HAP-1 (cell line): ENCODE data around the gene TSPAN7.

Experiments used
- DNase-seq, 2 experiments: peaks; one replicate each; pipeline ENCODE4 v3.0.0-alpha.2; 2016 to 2020; ENCODE audit warnings: low spot score in 2 of 2
- H3K27me3 ChIP-seq: fragments of 250-450 bp; sonication (Bioruptor Pico); 2 replicates; pipeline ENCODE4 v1.5.1; 2020; ENCODE audit warnings: low read depth, mild to moderate bottlenecking, moderate library complexity
- H3K36me3 ChIP-seq: fragments of 250-450 bp; sonication (Bioruptor Pico); replicated peaks from 2 replicates; pipeline ENCODE4 v1.5.1; 2020; ENCODE audit warnings: mild to moderate bottlenecking
- H3K4me1 ChIP-seq: fragments of 250-450 bp; sonication (Bioruptor Pico); 2 replicates; pipeline ENCODE4 v1.5.1; 2020; ENCODE audit warnings: mild to moderate bottlenecking
- H3K4me3 ChIP-seq: fragments of 250-450 bp; sonication (Bioruptor Pico); 2 replicates; pipeline ENCODE4 v1.5.1; 2020; ENCODE audit warnings: mild to moderate bottlenecking, moderate library complexity
- H3K9me3 ChIP-seq: fragments of 250-450 bp; sonication (Bioruptor Pico); 2 replicates; pipeline ENCODE4 v1.5.1; 2020; ENCODE audit warnings: mild to moderate bottlenecking, moderate library complexity
- in situ Hi-C: fragments of 300-500 bp; cut with MboI; formaldehyde crosslinking; loops from 3 replicates; pipeline ENCODE4 v1.14.3; 2020; ENCODE audit warnings: low sequenced_read_pairs, inconsistent platforms, mixed read lengths

Gene TSPAN7

GRCh38 chrX:38699121-38699520 lies 137.8 kb downstream of the TSPAN7 start:
- DNase-seq: peak in 1 of 2 experiments; percentile 15
- no peaks in the 10 kb centered on the region for H3K36me3 ChIP-seq
- in situ Hi-C loops: no loop called here
- H3K4me1 ChIP-seq: peaks cover 10% of the 10 kb centered on the region
- no peaks in the 10 kb centered on the region for H3K27me3 ChIP-seq
- H3K9me3 ChIP-seq: no peaks in the 10 kb centered on the region
- no peak overlapping the region for H3K4me3 ChIP-seq

DNA sequence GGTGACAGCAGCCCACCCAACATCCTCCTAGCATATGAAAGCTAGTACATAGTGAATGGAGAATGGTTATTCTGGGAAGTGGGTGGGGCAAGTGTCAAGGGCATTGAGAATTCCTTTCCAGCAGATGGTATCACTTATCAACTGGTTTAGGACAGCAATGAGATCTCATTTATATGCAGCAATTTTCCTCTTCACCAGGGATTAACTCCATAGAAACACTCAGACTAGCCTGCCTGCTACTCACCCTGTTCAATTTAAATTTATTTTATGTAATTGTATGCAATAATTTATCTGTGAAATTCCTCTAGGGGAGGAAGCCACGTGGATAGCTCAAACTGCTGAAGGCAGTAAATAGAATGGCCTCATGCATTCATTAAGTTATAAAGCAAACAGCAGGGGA lies 138.4 kb downstream of the TSPAN7 start:
- Histone ChIP-seq H3K4me3 (no peak overlapping the region), H3K36me3 (no peaks in the 10 kb centered on the region), H3K9me3 (no peaks in the 10 kb centered on the region), H3K27me3 (no peaks in the 10 kb centered on the region), H3K4me1 (peaks cover 10% of the 10 kb centered on the region)
- peak; percentile 61 to 66 for DNase-seq
- in situ Hi-C loops: no loop called here

DNA sequence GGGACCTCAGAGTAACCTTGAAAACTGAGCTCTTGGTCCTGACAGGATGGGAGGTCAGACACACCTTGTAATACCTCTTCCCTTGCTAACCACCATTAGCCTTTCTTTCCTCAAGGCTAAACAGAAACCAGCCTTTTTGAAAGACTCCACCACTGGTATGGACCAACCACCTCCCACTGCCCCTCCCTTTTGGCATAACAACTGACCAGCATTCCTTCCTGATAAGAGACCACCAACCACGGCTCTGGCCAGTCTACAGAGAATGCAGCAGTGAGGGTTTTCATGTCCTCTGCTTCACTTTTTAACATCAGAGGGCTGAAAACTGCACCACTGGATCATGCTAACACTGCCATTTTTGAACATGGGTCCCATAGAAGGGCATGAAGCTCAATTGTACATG lies 139.7 kb downstream of the TSPAN7 start:
- no peak for DNase-seq
- Histone ChIP-seq H3K4me3 (no peak overlapping the region), H3K27me3 (no peaks in the 10 kb centered on the region), H3K9me3 (no peaks in the 10 kb centered on the region), H3K4me1 (peaks cover 10% of the 10 kb centered on the region), H3K36me3 (no peaks in the 10 kb centered on the region)
- in situ Hi-C loops: no loop called here

- no peaks in the 10 kb centered on the region for H3K27me3 ChIP-seq
- H3K4me1 ChIP-seq: peaks cover 5% of the 10 kb centered on the region
- H3K9me3 ChIP-seq: no peaks in the 10 kb centered on the region
- no peak for DNase-seq
- H3K36me3 ChIP-seq: no peaks in the 10 kb centered on the region
- no peak overlapping the region for H3K4me3 ChIP-seq
- in situ Hi-C loops: no loop called here
These were observed 143.0 kb downstream of the TSPAN7 start for GRCh38 chrX:38704146-38704882.

DNA sequence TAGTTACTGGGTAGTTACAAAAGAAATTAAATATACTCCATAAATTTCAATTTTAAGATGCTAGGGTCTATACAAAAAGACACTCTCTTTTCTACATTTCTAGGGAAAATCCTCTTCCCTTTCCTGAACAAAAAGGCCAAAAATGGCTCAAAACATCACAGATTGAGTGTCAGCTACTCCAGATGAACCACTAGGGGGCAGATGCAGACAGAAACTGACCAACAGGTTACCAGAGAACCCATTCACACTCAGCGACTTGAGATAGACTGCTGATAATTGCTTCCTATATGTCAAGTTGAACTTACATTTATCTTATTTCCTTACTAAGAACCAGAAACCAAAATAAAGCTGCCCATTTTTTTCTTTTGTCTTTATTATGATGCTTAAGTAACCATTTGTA lies 156.5 kb downstream of the TSPAN7 start:
- in situ Hi-C loops: no loop called here
- Histone ChIP-seq H3K36me3 (no peaks in the 10 kb centered on the region), H3K27me3 (no peaks in the 10 kb centered on the region), H3K9me3 (no peaks in the 10 kb centered on the region), H3K4me3 (no peak overlapping the region), H3K4me1 (no peaks in the 10 kb centered on the region)
- DNase-seq: peak; percentile 28 to 39

- H3K4me1 ChIP-seq: no peaks in the 10 kb centered on the region
- DNase-seq: no peak
- no peaks in the 10 kb centered on the region for H3K36me3 ChIP-seq
- H3K4me3 ChIP-seq: no peak overlapping the region
- in situ Hi-C loops: no loop called here
- H3K27me3 ChIP-seq: no peaks in the 10 kb centered on the region
- no peaks in the 10 kb centered on the region for H3K9me3 ChIP-seq
These were observed 157.0 kb downstream of the TSPAN7 start for GRCh38 chrX:38718311-38718710.

- in situ Hi-C loops: no loop called here
- DNase-seq: no peak
- H3K4me3 ChIP-seq: no peak overlapping the region
These were observed 165.3 kb downstream of the TSPAN7 start for GRCh38 chrX:38726612-38727011.

GRCh38 chrX:38727668-38728067 lies 166.3 kb downstream of the TSPAN7 start:
- in situ Hi-C loops: no loop called here

More at GRCh38 chrX:38726612-38727011, 165.3 kb downstream of the TSPAN7 start:
- H3K4me1 ChIP-seq: no peaks in the 10 kb centered on the region
- no peaks in the 10 kb centered on the region for H3K9me3 ChIP-seq
- no peaks in the 10 kb centered on the region; the same call in 1 of the 2 replicates for H3K27me3 ChIP-seq
- H3K36me3 ChIP-seq: no peaks in the 10 kb centered on the region

GRCh38 chrX:38732866-38733265 lies 171.5 kb downstream of the TSPAN7 start:
- Histone ChIP-seq H3K9me3 (no peaks in the 10 kb centered on the region), H3K27me3 (no peaks in the 10 kb centered on the region; the same call in 1 of the 2 replicates), H3K4me3 (no peak overlapping the region), H3K4me1 (no peaks in the 10 kb centered on the region), H3K36me3 (no peaks in the 10 kb centered on the region)
- in situ Hi-C loops: no loop called here
- no peak for DNase-seq

More at GRCh38 chrX:38727668-38728067, 166.3 kb downstream of the TSPAN7 start:
- no peaks in the 10 kb centered on the region; the same call in 1 of the 2 replicates for H3K27me3 ChIP-seq
- H3K36me3 ChIP-seq: no peaks in the 10 kb centered on the region
- H3K9me3 ChIP-seq: no peaks in the 10 kb centered on the region
- DNase-seq: no peak
- no peak overlapping the region for H3K4me3 ChIP-seq
- no peaks in the 10 kb centered on the region for H3K4me1 ChIP-seq
